Muscle of arm (tissue), 12 donors: Measurements from ENCODE around the gene ABCC8. TPM values are rescaled to one million over a fixed set of nuclear protein-coding genes. Genes with fewer than 3 reads are reported as not detected.

Source experiments
- DNase-seq: peaks from one replicate; pipeline ENCODE4 v3.0.0-alpha.2; 2013
- polyA plus RNA-seq, 12 donors: library from polyadenylated mRNA; unstranded; fragments of 120-200 nt; gene quantifications; one replicate each; pipeline ENCODE4 v1.2.1, GENCODE V29; 2013; ENCODE audit not compliant: insufficient read length in 12 of 12

Gene ABCC8
- polyA plus RNA-seq, 12 donors, result 2.0 to 6.6 (median 2.5) TPM; not detected in 2

GRCh38 chr11:17472467-17472866 is 4.2 kb downstream of the ABCC8 start:
- DNase-seq, result no peak

GRCh38 chr11:17471501-17471900 is 5.1 kb downstream of the ABCC8 start:
- no peak for DNase-seq

GRCh38 chr11:17469998-17470397 is 6.6 kb downstream of the ABCC8 start:
- no peak for DNase-seq

- no peak for DNase-seq
Measured at GRCh38 chr11:17468122-17468521, 8.5 kb downstream of the ABCC8 start.

GRCh38 chr11:17463546-17464174 is 13.0 kb downstream of the ABCC8 start:
- no peak for DNase-seq

- no peak for DNase-seq
Measured at GRCh38 chr11:17462940-17463339, 13.7 kb downstream of the ABCC8 start.

- DNase-seq, result no peak
Measured at GRCh38 chr11:17460406-17460805, 16.2 kb downstream of the ABCC8 start.

GRCh38 chr11:17459236-17459896 is 17.3 kb downstream of the ABCC8 start:
- peak; percentile 26 for DNase-seq

GRCh38 chr11:17458268-17458667 is 18.4 kb downstream of the ABCC8 start:
- no peak for DNase-seq

GRCh38 chr11:17457396-17458173 is 19.1 kb downstream of the ABCC8 start:
- no peak for DNase-seq

- no peak for DNase-seq
Measured at GRCh38 chr11:17452668-17453067, 24.0 kb downstream of the ABCC8 start.

- DNase-seq, result no peak
Measured at GRCh38 chr11:17449158-17449557, 27.5 kb downstream of the ABCC8 start.

- DNase-seq, result no peak
Measured at GRCh38 chr11:17446482-17446881, 30.2 kb downstream of the ABCC8 start.

GRCh38 chr11:17445240-17445795 is 31.3 kb downstream of the ABCC8 start:
- no peak for DNase-seq

GRCh38 chr11:17443926-17444690 is 32.5 kb downstream of the ABCC8 start:
- no peak for DNase-seq

- no peak for DNase-seq
Measured at GRCh38 chr11:17443423-17443822, 33.2 kb downstream of the ABCC8 start.

GRCh38 chr11:17443000-17443399 is 33.6 kb downstream of the ABCC8 start:
- DNase-seq, result no peak

- DNase-seq, result no peak
Measured at GRCh38 chr11:17439316-17439782, 37.3 kb downstream of the ABCC8 start.

- DNase-seq, result no peak
Measured at GRCh38 chr11:17437366-17437765, 39.3 kb downstream of the ABCC8 start.

GRCh38 chr11:17434108-17434507 is 42.5 kb downstream of the ABCC8 start:
- DNase-seq, result no peak

- DNase-seq, result peak; percentile 41
Measured at GRCh38 chr11:17432002-17432401, 44.6 kb downstream of the ABCC8 start.

- no peak for DNase-seq
Measured at GRCh38 chr11:17431139-17431538, 45.5 kb downstream of the ABCC8 start.
